ENCODE results near the gene CLECL1.

DNA sequence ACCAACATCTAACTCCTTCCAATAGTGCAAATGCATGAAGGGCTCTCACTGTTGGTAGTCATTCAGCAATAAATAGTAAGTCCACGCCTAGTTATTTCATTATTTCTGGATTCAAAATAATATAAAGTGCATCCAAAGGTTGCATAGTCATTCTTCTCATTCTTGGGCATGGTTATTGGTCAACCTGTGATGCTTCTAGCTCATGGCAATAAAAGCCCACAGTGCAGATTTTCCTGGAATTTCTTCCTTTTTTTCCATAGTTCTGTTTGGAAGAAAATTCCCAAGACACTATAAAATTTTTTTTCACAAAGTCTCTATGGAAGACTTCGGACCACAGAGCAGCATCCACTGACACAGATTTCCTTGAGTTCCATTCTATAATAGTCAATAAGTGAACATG, 20.2 kb upstream of the CLECL1 start:
- TF ChIP-seq, protein P1, sequence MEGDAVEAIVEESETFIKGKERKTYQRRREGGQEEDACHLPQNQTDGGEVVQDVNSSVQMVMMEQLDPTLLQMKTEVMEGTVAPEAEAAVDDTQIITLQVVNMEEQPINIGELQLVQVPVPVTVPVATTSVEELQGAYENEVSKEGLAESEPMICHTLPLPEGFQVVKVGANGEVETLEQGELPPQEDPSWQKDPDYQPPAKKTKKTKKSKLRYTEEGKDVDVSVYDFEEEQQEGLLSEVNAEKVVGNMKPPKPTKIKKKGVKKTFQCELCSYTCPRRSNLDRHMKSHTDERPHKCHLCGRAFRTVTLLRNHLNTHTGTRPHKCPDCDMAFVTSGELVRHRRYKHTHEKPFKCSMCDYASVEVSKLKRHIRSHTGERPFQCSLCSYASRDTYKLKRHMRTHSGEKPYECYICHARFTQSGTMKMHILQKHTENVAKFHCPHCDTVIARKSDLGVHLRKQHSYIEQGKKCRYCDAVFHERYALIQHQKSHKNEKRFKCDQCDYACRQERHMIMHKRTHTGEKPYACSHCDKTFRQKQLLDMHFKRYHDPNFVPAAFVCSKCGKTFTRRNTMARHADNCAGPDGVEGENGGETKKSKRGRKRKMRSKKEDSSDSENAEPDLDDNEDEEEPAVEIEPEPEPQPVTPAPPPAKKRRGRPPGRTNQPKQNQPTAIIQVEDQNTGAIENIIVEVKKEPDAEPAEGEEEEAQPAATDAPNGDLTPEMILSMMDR (IDR thresholded peaks at IDR 0.05): no peak
- TF ChIP-seq POLR2A (IDR thresholded peaks at IDR 0.05) (no peak), EP300 (IDR thresholded peaks at IDR 0.05) (no peak)

Measured in upper lobe of left lung (tissue), 4 donors.